ENCODE results near the gene IFT43.

The IFT43 gene

DNA sequence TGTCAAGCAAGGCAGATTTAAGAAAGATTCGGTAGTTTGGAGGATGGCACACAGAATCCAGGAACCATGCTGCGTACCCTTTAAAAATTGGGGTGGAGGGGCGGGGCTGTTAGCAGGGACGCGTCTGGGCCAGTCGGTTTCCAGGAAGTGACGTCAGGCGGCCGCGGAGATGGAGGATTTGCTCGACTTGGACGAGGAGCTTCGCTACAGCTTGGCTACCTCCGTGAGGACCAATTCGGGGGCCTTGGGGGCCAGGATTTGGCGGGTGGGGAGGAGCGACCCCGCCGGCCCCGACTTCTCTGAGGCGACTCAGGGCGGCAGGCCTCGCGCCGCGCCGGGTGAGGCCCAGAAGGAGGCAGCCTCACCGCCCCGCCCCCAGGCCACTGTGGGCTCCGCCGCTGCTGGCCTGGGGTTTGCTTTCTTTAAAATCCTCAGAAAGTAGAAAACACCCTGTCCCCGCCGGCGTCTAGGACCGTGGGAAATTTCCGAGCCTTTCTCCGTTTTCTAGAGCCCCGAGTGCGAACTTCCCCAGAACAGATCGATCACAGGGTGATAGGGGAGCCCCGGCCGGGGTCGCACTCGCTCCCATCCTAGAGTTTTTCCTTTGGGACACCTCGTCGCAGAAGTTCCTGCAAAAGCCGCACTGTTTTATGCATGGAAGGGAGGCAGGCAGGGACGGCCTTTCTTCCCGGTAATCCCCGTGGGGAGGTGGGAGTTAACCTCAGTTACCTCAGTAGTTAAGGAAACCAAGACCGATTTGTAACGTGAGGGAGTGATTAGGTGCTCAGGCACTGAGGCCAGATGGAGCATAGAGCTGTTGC, at the start of gene IFT43:
Gene IFT43 (plus strand): TSS at position 146 of the 821 bp plus-strand sequence. CDS start 24 bp downstream, at position 170.
- DNase-seq (ENCODE audit: low read depth): peak; percentile 84

DNA sequence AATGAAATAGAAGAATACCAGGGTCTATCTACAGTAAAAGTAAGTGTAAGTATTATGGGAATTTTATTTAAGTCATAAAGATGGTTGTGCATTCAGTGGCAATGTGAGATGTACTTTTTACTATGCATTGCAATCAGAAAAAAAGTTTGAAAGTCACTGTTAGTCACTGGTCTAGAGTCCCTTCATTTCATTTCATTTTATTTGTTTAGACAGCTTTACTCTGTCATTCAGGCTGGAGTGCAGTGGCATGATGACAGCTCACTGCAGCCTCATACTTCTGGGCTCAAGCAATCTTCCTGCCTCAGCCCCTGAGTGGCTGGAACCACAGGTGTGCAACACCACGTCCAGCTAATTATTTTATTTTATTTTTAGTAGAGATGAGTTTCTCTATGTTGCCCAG, 46.4 kb upstream of the IFT43 start:
- DNase-seq (ENCODE audit: low read depth): no peak

DNA sequence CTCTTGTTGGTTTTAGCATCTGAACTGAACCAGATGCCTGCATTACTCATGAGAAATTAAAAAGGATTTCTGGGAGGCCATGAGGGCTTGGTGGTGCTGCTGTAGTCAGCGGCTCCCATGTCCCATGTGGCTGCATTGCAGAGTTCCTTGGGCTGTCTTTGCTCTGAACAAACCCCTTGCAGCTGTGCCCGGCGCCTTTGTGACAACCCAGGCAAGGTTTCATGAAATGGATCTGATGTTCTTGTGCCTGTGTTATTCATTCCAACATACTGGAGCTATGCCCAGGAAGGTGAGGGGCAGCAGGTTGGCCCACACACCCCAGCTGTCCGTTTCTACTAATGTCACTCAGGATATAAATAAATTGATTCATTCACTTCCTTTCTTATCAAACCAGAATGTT, 44.5 kb upstream of the IFT43 start:
- no peak for DNase-seq (ENCODE audit: low read depth)

DNA sequence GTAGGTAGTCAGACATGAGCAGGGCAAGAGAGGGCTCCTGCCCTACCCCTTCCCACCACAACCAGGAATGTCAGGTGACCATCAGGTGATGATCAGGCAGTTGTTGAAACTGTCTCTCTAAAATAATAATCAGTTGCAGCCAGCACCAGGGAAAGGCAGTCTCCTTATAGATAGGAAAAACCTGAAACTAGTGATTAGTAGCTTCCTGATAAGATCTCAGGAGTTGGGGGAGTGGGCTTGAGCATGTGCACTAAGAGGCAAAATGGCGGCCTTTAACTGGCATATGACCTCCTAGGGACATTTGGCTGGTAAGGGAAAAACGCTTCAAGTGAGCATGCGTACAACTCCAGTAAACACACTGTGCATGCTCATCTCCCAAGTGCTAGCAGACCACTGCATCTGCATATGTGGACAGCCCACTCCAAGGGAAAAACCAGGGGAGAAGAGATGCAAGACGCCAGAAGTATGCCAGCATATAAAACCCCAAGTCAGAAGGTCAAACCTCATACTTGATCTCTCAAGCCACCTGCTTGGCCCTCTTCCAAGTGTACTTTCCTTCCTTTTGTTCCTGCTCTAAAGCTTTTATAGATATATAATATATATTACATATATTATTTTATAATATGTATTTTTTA, 40.8 kb upstream of the IFT43 start:
- no peak for DNase-seq (ENCODE audit: low read depth)

DNA sequence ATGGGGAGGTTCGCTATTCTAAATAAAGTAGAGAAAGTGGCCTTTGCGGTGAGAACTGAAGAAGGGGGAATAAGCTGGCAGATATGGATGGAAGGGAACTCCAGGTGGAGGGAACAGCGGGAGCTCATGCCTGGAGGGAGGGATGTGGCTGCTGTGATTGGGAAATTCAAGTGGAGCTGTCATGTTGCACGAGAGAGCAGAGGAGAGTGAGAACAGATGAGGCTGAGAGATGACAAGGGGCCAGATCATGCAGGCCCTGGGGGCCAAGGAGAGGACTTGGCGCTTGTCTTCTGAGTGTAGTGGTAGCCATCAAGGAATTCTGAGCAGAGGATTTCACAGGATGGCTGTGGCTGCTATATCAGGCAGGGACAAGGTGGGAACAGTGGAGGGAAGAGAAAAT, 38.8 kb upstream of the IFT43 start:
- no peak for DNase-seq (ENCODE audit: low read depth)

DNA sequence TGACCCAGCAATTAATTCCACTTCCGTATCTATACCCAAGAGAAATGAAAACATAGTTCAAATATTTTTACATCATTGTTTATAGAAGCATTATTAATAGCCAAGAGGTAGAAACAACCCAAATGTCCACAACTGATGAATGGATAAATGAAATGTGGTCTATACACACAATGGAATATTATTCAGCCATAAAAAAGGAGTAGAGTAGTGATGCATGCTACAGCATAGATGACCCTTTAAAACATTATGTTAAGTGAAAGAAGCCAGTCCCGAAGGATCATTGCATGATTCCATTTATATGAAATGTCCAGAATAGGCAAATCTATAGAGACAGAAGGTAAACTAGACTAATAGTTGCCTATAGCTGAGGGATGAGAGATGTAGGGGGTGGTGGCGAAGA, 33.1 kb upstream of the IFT43 start:
- DNase-seq (ENCODE audit: low read depth): no peak

DNA sequence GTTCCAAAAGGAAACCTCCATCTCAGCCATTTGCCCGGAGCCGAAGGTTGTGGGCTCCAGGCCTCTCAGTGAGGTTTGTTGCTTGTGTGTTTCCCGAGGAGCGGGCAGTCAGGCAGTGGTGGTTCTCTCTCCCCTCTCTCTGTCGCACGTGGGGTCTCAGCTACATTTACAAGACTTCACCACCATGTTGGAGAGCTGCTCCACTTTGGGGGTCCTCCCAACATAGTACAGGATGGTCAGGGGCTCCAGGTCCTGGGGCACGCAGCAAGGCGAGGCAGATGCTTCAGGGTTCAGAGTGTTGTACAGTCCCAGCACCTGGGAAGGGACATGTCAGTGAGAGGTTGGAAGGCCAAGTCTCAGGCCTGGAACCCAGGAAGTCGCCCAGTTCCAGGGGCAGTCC, 26.5 kb upstream of the IFT43 start:
- DNase-seq (ENCODE audit: low read depth): no peak

DNA sequence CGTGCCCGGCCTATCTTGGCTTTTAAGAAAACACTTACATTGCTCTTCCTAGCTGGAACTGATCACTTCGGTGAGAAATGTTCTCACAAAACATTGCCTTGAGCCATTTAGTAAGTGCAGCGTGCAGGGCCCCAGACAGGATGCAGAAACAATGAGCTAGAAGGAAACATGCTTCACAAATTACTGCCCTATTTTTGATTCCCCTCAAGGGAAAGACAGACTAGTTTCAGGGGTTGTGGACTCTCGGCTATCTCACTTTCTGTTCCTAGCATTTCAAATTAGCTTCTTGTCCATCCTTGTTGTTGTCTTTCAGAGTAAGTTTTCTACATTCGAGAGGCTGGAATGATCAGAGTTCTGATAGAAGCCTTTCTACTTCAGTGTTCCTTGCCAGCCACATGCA, 25.3 kb upstream of the IFT43 start:
- no peak for DNase-seq (ENCODE audit: low read depth)

DNA sequence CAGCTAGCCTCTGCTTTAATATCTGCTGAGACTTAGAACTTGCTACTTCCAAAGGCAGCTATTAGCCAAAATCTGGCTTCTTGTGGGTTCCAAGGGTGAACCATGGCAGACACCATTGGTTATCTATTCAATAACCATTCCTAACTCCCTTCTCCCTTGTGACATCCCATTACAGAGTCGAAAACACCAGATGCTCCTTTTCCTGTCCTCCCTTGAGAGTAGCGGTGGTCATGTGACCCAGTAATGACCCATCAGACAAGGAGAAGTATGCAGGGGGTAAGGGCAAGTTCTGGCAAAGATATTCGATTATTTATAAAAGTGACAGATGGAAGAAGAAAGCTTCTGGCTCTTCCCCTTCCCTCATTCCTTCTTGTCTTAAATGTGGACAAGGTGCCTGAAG, 23.9 kb upstream of the IFT43 start:
- DNase-seq (ENCODE audit: low read depth): no peak

DNA sequence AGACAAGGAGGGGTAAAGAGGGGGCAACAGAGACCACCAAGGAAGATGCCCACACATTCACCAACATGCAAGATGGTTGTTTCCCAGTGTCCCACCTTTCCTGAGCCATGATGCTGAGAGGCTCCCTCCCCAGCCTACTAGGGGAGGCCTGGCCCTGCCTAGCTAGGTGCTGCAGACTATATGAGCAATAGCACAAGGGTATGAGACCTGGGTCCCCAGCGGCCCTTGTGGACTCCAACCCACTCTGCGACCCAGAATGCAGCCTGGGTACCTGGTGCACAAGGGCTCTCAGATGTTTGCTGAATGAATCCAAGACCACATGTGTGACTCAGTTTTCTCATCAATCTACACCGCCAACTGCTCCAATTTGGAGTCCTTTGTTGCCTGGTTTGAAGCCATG, 17.7 kb upstream of the IFT43 start:
- DNase-seq (ENCODE audit: low read depth): no peak

DNA sequence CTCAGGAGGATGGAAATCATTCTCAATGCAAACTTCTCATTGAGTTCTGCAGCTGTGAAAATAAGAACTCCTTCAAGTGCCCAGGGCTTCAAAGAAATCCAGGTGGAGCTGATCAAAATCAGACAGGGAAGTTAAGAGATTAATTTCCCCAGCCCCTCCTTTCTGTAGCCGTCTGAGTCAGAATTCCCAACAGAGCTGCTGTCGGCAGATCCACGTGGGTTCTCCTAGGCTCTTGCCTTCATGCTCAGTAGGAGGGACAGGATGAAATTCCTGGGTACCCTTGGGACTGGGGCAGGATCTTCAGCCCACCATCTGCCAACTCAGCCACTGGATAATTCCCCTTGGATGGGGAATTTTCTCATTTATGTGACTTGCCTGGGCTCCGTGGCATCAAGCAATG, 17.1 kb upstream of the IFT43 start:
- no peak for DNase-seq (ENCODE audit: low read depth)

DNA sequence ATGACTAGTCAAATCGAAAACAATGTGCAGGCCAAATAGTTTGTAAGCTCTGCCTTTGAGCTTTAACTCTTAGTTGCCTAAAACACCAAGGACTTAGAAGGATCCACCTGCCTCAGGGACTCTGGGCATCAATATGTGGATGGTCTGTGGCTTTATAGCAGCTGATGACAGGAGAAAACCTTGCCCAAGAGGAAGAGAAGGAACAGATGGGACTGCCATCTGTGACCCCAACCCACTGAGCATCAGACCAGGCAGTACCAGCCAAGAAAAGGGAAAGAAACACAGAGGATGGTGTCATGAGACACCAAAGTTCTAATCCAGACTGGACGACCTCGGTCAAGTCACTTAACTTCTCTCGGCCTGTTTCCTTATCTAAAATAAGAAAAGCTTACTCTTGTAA, 16.4 kb upstream of the IFT43 start:
- DNase-seq (ENCODE audit: low read depth): no peak

DNA sequence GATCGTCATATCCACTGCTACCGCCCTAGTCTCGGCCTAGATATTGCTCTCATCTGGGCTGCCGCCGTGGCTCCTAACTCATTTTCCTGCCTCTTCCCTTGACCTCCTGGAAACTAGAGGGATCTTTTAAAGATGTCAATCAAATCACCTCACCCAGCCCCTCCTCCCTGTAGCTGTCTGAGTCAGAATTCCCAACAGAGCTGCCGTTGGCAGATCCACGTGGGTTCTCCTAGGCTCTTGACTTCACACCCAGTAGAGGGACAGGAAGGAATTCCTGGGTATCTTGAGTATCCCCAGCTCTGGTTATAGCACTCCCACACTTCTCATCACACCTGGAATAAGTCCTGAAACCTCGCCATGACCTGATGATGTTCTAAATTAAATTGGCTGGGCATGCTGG, 15.7 kb upstream of the IFT43 start:
- DNase-seq (ENCODE audit: low read depth): no peak

DNA sequence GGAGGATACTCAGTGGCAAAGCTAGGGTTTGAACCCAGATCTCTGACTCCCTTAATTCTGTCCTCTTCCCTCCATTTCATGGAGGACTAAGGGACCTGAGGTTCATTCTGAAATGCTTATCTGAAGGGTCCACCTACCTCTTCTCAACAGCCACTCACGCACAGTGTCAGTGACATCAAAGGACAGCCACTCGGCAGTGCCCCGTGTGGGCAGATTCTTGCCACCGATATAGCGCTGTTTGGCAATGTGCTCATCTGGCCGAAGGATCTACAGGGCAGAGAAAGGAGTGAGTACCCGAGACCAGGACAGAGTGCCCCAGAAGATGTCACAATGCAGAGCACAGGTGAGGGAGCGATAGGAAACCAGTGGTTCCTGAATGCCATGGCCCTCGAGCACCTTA, 14.6 kb upstream of the IFT43 start:
- DNase-seq (ENCODE audit: low read depth): no peak

DNA sequence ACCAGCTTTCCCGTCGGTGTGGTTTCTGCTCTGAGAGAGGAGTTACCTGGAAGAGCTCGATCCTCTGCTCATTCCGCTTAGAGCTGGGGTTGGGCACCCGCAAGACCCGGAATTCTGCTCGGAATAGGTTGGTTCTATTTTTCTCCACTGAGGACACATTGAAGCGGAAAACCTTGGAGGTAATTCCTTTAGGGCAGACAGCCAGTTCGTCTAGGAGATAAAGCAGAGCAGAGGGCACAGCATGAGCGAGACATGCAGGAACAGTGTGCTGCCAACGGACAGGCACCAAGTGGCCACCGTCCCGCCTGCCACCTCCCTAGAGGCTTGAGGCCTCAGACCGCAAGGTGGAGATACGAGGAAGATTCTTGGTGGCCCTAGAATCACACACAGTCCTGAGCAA, 14.1 kb upstream of the IFT43 start:
- DNase-seq (ENCODE audit: low read depth): no peak

DNA sequence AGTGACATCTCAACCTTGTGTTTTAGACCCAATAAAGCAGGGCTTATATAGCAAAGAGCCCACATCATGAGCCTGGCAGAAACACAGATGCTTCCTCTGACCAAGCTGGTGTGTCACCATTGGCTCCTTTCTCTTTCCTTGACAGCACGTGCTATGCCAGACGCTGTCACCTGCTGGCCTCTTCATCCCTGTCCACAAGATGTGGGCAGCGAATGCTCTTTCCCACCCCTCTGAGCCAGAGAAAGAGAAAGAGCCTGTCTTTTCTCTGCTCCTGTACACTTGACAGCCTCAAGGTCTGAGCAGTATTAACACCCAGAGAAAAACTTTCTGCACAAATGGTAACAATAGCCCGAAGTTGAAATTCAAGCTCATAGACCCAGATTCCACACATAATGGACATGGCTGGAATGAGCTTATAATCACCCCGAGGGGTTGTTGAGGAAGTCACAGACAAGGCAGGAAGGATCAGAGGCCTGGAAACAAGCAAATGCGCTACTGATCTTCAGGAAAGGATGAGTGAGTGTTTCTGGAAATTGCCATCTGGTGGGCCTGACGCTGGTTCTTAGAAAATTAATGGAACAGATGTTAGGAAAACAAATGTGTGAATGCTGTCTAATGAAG, 12.7 kb upstream of the IFT43 start:
- no peak for DNase-seq (ENCODE audit: low read depth)

DNA sequence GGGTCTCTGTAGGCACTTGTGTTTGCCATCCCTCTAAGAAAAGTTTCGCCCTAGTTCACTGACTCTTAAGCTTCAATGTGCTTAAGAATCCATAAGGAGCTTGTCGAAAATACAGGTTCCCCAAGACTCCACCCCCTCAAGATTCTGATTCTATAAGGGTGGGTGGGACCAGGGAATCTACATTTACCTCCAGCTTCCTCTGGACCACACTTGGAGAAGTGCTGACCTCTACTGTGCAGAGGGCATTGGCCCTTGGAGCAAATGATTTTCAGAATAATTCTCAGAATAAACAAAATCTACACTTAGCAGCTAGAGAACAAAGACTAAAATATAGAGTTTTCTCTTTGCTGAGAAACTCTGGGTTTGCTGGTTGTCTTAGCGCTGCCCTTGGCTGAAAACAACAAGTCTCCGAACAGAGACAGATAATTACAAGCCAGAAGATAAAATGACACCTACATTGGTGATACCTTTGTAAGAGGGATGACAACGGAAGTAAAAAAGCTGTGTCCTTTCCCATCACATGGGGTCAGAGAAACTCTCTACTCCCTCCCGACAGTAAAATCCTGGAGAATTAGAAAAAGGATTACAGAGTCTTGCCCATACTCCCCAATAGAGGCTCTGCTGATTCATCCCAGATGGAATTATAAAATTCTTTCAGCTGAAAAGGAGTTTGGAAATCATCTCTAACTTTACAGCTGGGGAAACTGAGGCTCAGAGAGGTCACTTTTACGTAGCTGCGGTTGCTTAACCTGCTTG, 8.6 kb upstream of the IFT43 start:
- no peak for DNase-seq (ENCODE audit: low read depth)

DNA sequence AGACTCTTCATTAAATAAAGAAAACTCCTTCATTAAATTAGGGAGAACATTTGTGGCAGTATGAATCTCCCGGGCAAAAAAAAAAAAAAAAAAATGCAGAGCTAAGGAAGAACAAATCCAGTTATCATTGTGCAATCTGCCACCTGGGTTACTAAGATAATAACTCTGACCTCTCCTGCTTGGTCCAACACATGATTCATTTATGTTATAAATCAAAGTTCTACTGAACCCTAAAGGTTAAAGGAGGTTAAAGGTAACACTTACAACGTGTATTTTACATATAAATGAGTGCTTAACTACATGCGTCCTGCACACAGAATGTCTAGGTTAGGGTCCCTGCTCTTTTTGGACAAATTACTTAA, 8.0 kb upstream of the IFT43 start:
- DNase-seq (ENCODE audit: low read depth): no peak

DNA sequence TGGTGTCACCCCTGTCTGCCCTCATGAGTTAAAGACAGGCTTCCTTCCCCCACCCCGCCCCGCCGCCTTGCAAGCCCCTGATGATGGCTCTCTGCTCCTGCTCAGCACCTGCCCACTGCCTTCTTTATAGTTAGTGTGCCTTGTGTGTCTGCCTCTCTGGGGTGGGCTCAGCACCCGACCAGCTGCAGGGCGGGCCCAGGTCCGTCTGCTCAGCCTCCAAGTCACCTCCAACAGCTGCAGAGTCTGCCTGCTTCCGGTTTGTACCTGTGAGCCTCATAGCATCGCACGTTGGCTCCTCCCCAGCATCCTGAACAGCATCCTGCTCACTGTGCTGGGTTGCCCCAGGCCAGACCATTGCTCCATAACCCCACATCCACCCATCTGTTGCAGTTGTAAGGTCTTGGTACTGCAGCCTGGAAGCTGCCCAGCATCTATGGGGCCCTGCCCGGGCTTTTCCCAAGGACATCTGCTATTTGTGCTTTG, 7.3 kb upstream of the IFT43 start:
- no peak for DNase-seq (ENCODE audit: low read depth)

DNA sequence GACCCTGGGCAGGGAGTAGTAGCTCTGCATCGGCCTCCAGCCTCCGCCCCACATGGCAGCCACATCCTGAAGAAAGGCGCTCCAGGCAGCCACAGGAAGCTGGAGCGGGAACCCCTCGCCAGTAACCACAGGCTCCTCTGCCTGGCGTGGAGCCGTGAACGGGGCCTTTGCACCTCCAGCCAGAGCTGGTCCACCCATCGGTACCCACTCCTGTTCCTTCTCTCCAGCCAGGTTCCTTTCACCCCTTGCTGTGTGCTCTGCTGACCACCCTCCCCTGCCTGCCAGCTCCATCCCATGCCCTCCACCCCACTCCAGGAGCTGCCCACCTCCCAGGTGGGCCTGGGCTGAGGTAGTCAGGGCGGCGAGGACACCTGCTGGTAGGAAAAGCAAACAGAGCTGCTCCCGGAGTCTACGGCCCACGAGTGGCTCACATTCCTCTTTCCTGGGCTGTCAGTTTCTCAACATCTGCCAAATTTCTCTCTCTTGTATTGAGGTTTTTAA, 6.4 kb upstream of the IFT43 start:
- no peak for DNase-seq (ENCODE audit: low read depth)

DNA sequence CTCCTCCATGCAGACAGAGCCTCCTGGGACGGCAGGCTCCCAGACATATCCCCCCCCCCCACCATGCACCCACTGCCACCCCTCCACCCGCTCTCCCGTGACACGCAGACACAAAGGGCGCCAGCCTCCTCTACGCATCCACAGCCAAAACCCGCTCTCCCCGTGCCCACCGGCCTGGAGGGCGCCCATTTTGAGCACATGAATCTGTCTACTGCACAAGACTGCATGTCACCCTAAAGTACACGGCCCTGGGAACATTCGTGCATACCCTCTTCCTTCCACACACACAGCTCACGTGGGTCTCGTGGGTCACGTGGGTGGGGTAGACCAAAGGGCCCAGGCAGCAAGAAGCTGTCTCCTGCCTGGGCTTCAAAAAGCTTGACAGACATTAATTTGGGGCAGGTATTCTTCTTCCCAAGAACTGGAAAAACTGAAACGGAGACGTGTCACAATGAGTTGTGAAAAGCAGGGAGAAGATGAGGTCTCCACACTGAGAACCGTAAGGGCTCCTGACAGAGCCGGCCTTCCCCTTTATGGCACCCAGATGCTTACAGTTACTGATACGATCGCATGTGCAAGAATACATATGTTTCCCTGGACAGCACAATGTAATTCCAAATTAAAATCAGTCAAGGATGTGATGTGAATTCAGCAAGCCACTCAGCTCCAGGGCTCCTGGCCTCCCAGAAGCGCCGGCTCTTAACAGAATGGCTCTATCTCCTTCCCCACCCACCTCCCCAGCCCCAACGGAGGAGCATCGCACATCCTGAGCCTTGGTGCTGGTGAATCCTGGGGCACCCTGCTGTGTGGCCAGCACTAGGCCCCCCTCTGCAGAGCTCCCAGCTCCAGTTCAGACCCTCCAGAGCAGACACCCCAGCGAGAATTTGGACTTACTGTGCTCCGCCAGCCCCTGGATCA, 5.7 kb upstream of the IFT43 start:
- DNase-seq (ENCODE audit: low read depth): no peak
